GM18505 (cell line): Measurements from ENCODE around the gene PPIG.
A peak's percentile ranks its signal among the peaks of the same experiment; 100 is the strongest.
"Not testable (repeated sequence)": the region's sequence is repeated elsewhere in the genome, so short reads cannot be mapped to it uniquely, and the experiment has no call there.

Experiments
- ATAC-seq: cut with Tn5 transposase; IDR thresholded peaks from one replicate; pipeline ENCODE4 v1.9.1; 2021; ENCODE audit not compliant: unreplicated experiment
- POLR2A ChIP-seq: IDR thresholded peaks from 4 replicates; pipeline ENCODE4 v1.6.1; 2011; ENCODE audit warnings: borderline replicate concordance; ENCODE audit not compliant: insufficient read depth, insufficient read length; ENCODE audit errors: extremely low read depth

The PPIG gene

GRCh38 chr2:169584005-169584877 lies at the start of gene PPIG:
PPIG (plus strand) TSS chr2:169584351; CDS start chr2:169604042, 19,691 bp downstream.
- peak; percentile 63 for TF ChIP-seq POLR2A
- peak; percentile 90 for ATAC-seq

- ATAC-seq: not testable (repeated sequence)
These were observed 44.7 kb upstream of the PPIG start for GRCh38 chr2:169539460-169539859.

DNA sequence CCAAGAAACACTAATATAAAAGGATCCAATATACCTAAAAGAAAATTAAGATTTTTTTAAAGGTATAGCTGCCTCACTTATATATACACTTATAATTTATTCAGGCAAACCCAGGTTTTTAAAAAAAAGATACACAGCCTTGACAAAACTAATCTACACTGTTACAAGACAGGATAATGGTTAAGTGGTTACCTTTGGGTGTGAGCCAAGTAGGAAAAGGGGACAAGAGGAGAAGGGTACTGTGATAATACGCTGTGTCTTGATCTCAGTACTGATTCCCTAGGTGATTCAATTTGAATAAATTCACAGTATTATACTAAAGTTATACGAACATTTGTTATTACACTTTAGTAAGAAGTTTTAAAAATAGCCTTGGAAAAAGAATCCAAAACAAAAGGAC lies 44.0 kb upstream of the PPIG start:
- TF ChIP-seq POLR2A: no peak
- no peak for ATAC-seq

- ATAC-seq: no peak
- no peak for TF ChIP-seq POLR2A
These were observed 41.7 kb upstream of the PPIG start for GRCh38 chr2:169542433-169542832.

DNA sequence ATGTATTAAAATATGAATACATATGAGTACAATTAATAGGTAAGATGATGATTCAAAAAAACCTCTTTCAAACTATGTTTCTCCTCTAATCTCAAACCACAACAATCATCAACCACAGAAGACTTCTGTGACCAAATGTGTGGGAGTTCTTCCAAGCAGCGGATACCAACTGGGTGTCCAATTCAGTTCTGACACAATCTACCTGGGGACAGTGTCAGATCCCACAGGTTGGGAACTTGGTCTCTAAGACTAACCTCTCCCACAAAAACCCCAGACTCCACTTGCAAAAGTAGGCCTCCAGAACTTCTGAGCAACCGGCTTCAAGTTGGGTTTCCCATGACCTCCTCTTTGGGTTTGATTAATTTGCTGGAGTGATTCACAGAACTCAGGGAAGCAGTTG lies 37.4 kb upstream of the PPIG start:
- no peak for TF ChIP-seq POLR2A
- ATAC-seq: no peak

DNA sequence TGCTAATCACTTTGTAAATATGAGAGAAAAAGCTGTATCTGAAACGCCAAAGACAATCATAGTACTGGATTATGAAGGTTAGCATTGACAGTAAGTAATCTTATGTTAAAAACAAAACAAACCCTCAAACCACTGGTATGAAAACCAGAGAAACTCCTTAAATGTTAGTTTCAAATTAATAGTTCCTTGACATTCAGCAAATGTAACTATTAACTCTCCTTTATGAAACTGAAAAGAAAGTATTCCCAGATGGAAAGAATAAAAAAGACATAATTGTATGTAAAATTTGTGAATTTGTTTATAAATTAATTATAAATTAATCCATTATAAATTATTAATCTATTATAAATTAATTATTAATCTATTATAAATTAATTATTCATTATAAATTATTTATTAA lies 22.8 kb upstream of the PPIG start:
- ATAC-seq: no peak
- TF ChIP-seq POLR2A: no peak

- not testable (repeated sequence) for ATAC-seq
These were observed 22.1 kb upstream of the PPIG start for GRCh38 chr2:169562084-169562483.

DNA sequence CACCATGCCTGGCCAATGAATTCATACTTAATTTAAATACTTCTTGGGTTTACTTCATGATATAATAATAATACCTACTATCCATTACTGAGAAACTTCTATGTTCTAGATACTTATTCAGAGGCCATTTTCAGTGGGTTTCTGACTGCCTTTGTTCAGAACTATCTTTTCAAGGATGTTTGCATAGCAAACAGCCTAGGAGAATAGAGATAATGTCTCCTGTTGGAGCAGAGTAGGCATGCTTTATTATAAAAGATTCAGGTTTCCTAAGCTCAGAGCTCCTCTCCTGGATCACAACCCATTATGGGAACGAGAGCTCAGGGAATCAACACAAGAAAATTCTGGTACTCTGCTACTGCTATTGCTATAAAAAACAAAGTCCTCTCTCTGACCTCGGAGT lies 21.6 kb upstream of the PPIG start:
- no peak for TF ChIP-seq POLR2A
- ATAC-seq: no peak

- no peak for ATAC-seq
- TF ChIP-seq POLR2A: no peak
These were observed 18.5 kb upstream of the PPIG start for GRCh38 chr2:169565686-169566085.

DNA sequence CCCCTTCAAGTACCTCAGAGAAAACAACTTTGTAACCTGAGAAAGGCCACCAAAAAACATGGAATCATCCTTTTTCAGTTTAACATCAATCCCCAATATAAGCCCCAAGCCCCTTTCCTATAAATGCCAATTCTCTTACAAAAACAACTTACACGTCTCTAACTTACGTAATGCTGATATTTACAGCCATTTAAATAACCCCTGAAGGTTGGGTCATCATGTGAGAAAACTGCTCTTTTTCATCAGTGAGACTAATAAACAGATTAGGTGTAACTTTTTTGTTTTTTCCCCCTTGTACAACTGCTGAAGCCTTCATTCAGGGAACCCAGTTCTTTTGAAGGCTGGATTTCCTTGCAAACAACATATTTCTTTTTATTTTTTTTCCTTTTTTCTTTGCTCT lies 14.2 kb upstream of the PPIG start:
- no peak for TF ChIP-seq POLR2A
- ATAC-seq: no peak

GRCh38 chr2:169570752-169571151 lies 13.4 kb upstream of the PPIG start:
- ATAC-seq: not testable (repeated sequence)

DNA sequence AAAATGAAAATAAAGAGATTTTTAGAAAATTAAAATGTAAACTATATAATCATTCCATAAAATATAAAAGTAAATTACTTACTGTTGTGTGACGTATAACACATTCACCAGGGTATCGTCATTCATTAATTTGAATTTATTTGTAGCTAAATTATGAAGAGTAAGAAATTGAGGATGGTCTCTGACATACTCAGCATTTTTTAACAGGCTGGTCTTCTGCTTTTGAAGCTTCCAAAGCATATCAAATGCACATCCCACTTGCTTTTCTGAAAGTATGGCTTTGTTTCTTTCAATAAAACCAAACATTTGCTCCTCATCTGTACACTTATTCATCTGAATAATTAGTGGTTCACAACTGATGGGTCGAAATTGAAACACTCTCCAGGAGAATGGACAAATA lies 12.6 kb upstream of the PPIG start:
- no peak for TF ChIP-seq POLR2A
- no peak for ATAC-seq

- TF ChIP-seq POLR2A: no peak
- ATAC-seq: no peak
These were observed 12.0 kb upstream of the PPIG start for GRCh38 chr2:169572189-169572588.

GRCh38 chr2:169572821-169573159 lies 11.4 kb upstream of the PPIG start:
- TF ChIP-seq POLR2A: no peak
- no peak for ATAC-seq
